Vagina (tissue), 2 donors: ENCODE data around the gene CEP85L. TPM values are rescaled to one million over a fixed set of nuclear protein-coding genes. Genes with fewer than 3 reads are reported as not detected.

Experiments
- DNase-seq, 2 donors: peaks; one replicate each; pipeline ENCODE4 v3.0.0-alpha.2; 2017; ENCODE audit errors: extremely low spot score in 2 of 2
- H3K27ac ChIP-seq: fragments of 200-600 bp; sonication (generic); one replicate; pipeline ENCODE4 v1.5.1; 2019
- H3K27me3 ChIP-seq: fragments of 200-600 bp; sonication (generic); one replicate; pipeline ENCODE4 v1.5.1; 2019
- H3K36me3 ChIP-seq, 2 donors: fragments of 200-600 bp; sonication (generic); one replicate each; pipeline ENCODE4 v1.5.1; 2017 to 2019
- H3K4me1 ChIP-seq: fragments of 200-600 bp; sonication (generic); one replicate; pipeline ENCODE4 v1.5.1; 2019
- H3K4me3 ChIP-seq, 2 donors: fragments of 200-600 bp; sonication (generic); 1 replicate in 1 of 2; 2 replicates in 1 of 2; pipeline ENCODE4 v1.5.1; 2016 to 2019
- H3K9me3 ChIP-seq: fragments of 200-600 bp; sonication (generic); one replicate; pipeline ENCODE4 v1.5.1; 2019
- POLR2A ChIP-seq, 2 donors: fragments of 450-650 bp; IDR thresholded peaks; one replicate each; pipeline ENCODE4 v1.6.1; 2017; ENCODE audit warnings: antibody characterized with exemption in 2 of 2, mild to moderate bottlenecking in 2 of 2, moderate library complexity in 2 of 2
- POLR2AphosphoS5 ChIP-seq, 2 donors: sonication (generic); formaldehyde crosslinking; IDR thresholded peaks; one replicate each; pipeline ENCODE4 v1.9.0; 2017; ENCODE audit warnings: antibody characterized with exemption in 2 of 2, mild to moderate bottlenecking in 2 of 2, low read depth in 1 of 2; ENCODE audit not compliant: insufficient read depth in 1 of 2
- intact Hi-C: fragments of 100-400 bp; cut with DNase I; formaldehyde crosslinking; loops from one replicate; pipeline ENCODE4 v1.15.1; 2023
- total RNA-seq: library from RNA; depleted of rRNA; stranded (reverse); fragments of >200 nt; gene quantifications from one replicate; pipeline ENCODE4 v1.2.3, GENCODE V29; 2016
- TF ChIP-seq, protein P1 (sequence below), 3 experiments: fragments of 450-650 bp in 2 of 3; fragments of 200-600 bp in 1 of 3; sonication (generic) in 1 of 3; IDR thresholded peaks; one replicate each; pipeline ENCODE4 v1.5.1; 2017 to 2019; ENCODE audit warnings: antibody characterized with exemption in 3 of 3, mild to moderate bottlenecking in 2 of 3, moderate library complexity in 2 of 3

CEP85L gene
- total RNA-seq: 11.8 TPM

DNA sequence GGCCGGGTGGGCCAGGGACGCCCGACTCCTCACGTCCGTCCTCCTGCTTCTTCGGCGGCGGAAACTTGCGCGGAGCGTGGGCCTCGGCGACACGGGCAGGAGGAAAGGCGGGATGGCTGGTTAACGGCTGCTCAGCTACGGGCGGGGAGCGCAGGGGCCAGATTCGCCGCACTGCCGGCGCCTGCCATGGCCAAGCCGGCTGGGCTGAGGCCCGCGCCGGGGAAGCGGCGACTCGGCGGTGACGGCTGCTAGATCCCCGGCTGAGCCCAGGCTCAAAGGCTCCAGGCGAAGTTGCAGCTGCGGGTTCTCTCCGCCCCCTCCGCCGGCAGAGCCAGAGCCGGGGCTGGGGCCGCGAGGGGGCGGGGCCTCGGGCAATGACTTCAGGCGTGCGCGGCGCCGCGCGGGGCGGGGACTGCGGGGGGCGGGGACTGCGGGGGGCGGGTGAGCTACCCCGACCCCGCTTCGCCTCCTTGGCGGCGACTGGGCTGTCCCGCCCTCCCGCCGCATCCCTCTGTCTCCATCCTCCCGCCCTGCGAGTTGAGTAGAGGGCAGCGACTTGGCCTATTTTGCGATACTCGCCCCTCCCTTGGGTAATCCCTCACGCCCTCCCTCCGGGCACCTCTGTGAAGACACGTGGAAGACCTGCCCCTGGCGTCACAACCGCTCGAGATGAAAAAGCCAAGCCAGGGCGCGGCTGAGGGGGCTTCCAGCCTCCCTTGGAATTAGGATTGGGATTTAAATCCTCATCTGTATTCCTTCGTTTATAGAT lies at the start of gene CEP85L:
Gene CEP85L, minus strand, starts transcription at position 310 of the 769 bp plus-strand sequence. CDS start 322 bp downstream, outside the sequence.
- Histone ChIP-seq H3K4me1 (peaks cover 17% of the 10 kb centered on the region), H3K9me3 (no peaks in the 10 kb centered on the region), H3K27ac (peak within 1 kb of the TSS; percentile 96), H3K36me3 (no peaks in the 10 kb centered on the region), H3K27me3 (no peaks in the 10 kb centered on the region), H3K4me3 (peak within 1 kb of the TSS; percentile 85 to 99)
- peak in 1 of 2 donors; percentile 90 for DNase-seq
- TF ChIP-seq POLR2AphosphoS5 (IDR thresholded peaks at IDR 0.05; ENCODE audit: insufficient read depth in 1 of 2, low read depth in 1 of 2): peak in 1 of 2 donors; percentile 89
- TF ChIP-seq, protein P1, sequence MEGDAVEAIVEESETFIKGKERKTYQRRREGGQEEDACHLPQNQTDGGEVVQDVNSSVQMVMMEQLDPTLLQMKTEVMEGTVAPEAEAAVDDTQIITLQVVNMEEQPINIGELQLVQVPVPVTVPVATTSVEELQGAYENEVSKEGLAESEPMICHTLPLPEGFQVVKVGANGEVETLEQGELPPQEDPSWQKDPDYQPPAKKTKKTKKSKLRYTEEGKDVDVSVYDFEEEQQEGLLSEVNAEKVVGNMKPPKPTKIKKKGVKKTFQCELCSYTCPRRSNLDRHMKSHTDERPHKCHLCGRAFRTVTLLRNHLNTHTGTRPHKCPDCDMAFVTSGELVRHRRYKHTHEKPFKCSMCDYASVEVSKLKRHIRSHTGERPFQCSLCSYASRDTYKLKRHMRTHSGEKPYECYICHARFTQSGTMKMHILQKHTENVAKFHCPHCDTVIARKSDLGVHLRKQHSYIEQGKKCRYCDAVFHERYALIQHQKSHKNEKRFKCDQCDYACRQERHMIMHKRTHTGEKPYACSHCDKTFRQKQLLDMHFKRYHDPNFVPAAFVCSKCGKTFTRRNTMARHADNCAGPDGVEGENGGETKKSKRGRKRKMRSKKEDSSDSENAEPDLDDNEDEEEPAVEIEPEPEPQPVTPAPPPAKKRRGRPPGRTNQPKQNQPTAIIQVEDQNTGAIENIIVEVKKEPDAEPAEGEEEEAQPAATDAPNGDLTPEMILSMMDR (IDR thresholded peaks at IDR 0.05): peak in 1 of 3 experiments; percentile 34
- TF ChIP-seq POLR2A (IDR thresholded peaks at IDR 0.05): peak in 1 of 2 donors; percentile 86
- intact Hi-C loops: no loop called here

DNA sequence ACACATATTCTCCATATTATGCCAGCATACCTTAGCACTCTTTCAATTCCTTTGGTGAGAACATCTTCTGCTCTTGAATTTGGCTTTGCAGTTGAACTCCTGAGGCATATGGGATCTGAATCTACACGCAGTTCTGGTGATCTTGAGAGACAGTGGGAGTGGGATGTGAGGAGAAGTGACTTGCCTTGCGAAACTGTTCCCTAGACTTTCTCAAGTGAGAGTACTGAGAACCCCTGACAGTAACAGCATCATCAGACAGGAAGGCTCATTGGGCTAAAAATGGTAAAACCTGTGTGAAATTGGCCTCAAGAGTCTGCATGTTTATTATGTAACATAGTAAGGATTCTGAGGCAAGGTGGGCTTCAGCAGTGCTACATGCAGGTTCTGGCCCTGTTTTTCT lies 49.1 kb upstream of the CEP85L start:
- Histone ChIP-seq H3K27ac (no peak overlapping the region), H3K4me3 (no peak overlapping the region), H3K9me3 (no peaks in the 10 kb centered on the region), H3K4me1 (peaks cover 6% of the 10 kb centered on the region), H3K36me3 (no peaks in the 10 kb centered on the region), H3K27me3 (no peaks in the 10 kb centered on the region)
- no peak for DNase-seq
- intact Hi-C loops: no loop called here
- TF ChIP-seq POLR2AphosphoS5 (IDR thresholded peaks at IDR 0.05; ENCODE audit: insufficient read depth in 1 of 2, low read depth in 1 of 2): no peak
- TF ChIP-seq, protein P1 (IDR thresholded peaks at IDR 0.05): no peak
- no peak for TF ChIP-seq POLR2A (IDR thresholded peaks at IDR 0.05)

DNA sequence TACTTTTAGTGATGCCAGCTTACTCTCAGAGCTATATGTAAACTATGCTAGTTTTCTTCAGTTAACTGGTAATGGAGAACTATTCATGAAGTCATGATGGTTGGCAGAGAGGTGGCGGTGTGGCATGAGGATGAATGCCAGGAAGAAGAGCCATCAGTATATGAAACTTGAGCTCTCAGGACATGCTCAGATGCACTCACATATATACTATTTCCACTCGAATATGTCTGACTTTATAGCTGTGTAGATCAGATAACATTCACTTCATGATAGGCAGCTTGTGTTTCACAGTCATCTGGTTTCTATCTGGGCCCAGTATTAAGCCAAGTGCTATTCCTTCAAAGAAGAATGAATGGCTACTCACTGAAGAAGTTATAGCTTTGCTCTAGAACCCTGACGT lies 46.2 kb upstream of the CEP85L start:
- Histone ChIP-seq H3K36me3 (no peaks in the 10 kb centered on the region), H3K27ac (no peak overlapping the region), H3K4me3 (no peak overlapping the region), H3K4me1 (no peaks in the 10 kb centered on the region), H3K27me3 (no peaks in the 10 kb centered on the region), H3K9me3 (no peaks in the 10 kb centered on the region)
- DNase-seq: no peak
- TF ChIP-seq POLR2AphosphoS5 (IDR thresholded peaks at IDR 0.05; ENCODE audit: insufficient read depth in 1 of 2, low read depth in 1 of 2): no peak
- TF ChIP-seq POLR2A (IDR thresholded peaks at IDR 0.05): no peak
- TF ChIP-seq, protein P1 (IDR thresholded peaks at IDR 0.05): no peak
- intact Hi-C loops: no loop called here

DNA sequence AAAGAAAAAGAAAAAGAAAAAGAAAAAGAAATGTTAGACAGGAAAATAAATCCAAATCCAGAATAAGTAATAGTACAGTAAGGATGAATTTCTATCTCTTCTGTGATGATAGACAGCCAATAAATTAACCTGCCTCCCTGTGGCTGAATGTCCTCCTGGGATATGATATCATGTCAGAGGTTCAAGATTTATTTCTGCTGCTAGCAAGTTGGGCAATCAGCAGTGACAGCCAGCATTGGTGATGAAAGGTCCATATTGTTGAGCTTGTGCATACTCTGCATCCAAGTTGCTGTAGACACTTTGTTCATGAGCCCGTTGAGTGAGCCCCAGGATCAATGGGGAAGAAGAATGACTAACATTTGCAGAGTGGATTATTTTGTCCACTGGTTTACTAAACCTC lies 44.9 kb upstream of the CEP85L start:
- TF ChIP-seq POLR2AphosphoS5 (IDR thresholded peaks at IDR 0.05; ENCODE audit: insufficient read depth in 1 of 2, low read depth in 1 of 2) (no peak), POLR2A (IDR thresholded peaks at IDR 0.05) (no peak)
- TF ChIP-seq, protein P1 (IDR thresholded peaks at IDR 0.05): no peak
- H3K9me3 ChIP-seq: no peaks in the 10 kb centered on the region
- no peak overlapping the region for H3K4me3 ChIP-seq
- intact Hi-C loops: no loop called here
- H3K27ac ChIP-seq: no peak overlapping the region
- no peaks in the 10 kb centered on the region for H3K36me3 ChIP-seq
- no peaks in the 10 kb centered on the region for H3K27me3 ChIP-seq
- no peaks in the 10 kb centered on the region for H3K4me1 ChIP-seq
- DNase-seq: no peak

DNA sequence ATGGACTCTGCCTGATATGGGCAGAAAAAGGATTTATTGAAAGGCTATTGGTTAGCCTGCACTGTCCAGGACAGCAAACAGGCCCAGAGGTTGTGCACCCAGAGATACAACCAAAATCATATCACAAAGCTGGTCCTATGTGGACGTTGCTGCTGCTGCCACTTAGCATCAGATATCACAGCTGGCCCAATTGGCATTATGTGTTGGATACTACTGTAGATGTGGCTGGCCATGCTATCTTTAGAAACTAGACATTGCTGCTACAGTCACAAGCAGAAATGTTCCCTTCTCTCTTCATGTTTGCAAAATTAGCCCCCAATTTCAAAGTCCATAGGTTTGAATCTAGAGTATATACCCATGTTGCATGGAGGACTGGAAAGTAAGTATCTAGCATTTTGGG lies 42.2 kb upstream of the CEP85L start:
- H3K36me3 ChIP-seq: no peaks in the 10 kb centered on the region
- TF ChIP-seq, protein P1 (IDR thresholded peaks at IDR 0.05): no peak
- TF ChIP-seq POLR2AphosphoS5 (IDR thresholded peaks at IDR 0.05; ENCODE audit: insufficient read depth in 1 of 2, low read depth in 1 of 2) (no peak), POLR2A (IDR thresholded peaks at IDR 0.05) (no peak)
- intact Hi-C loops: no loop called here
- no peaks in the 10 kb centered on the region for H3K4me1 ChIP-seq
- no peak for DNase-seq
- no peaks in the 10 kb centered on the region for H3K9me3 ChIP-seq
- no peak overlapping the region for H3K4me3 ChIP-seq
- no peaks in the 10 kb centered on the region for H3K27me3 ChIP-seq
- H3K27ac ChIP-seq: no peak overlapping the region
